Transverse colon (tissue), 4 donors: ENCODE results near the gene PAX7. TPM values are rescaled to one million over a fixed set of nuclear protein-coding genes. Genes with fewer than 3 reads are reported as not detected.
A peak's percentile ranks its signal among the peaks of the same experiment; 100 is the strongest.

Experiments
- DNase-seq: peaks from one replicate; pipeline ENCODE4 v3.0.0-alpha.2; 2019
- H3K27ac ChIP-seq, 4 donors: fragments of 200-600 bp; sonication (generic); 2 replicates each; pipeline ENCODE4 v1.5.1; 2016 to 2018; ENCODE audit warnings: inconsistent platforms in 4 of 4
- H3K27me3 ChIP-seq: fragments of 200-600 bp; sonication (generic); 2 replicates; pipeline ENCODE4 v1.5.1; 2017; ENCODE audit warnings: inconsistent platforms
- H3K36me3 ChIP-seq, 4 donors: fragments of 200-600 bp; sonication (generic); 2 replicates each; pipeline ENCODE4 v1.5.1; 2017 to 2019; ENCODE audit warnings: inconsistent platforms in 4 of 4
- H3K4me1 ChIP-seq, 4 donors: fragments of 200-600 bp; sonication (generic); 2 replicates each; pipeline ENCODE4 v1.5.1; 2017 to 2020; ENCODE audit warnings: inconsistent platforms in 4 of 4
- H3K4me3 ChIP-seq, 4 donors: fragments of 200-600 bp; sonication (generic); 1 replicate in 1 of 4; 2 replicates in 3 of 4; pipeline versions ENCODE4 v1.5.1 to v1.6.1; 2017 to 2019; ENCODE audit warnings: inconsistent platforms in 4 of 4
- H3K9me3 ChIP-seq, 2 donors: fragments of 200-600 bp; sonication (generic); 2 replicates each; pipeline ENCODE4 v1.5.1; 2017 to 2019; ENCODE audit warnings: inconsistent platforms in 2 of 2
- EP300 ChIP-seq: sonication (generic); formaldehyde crosslinking; IDR thresholded peaks from one replicate; pipeline ENCODE4 v1.6.1; 2017; ENCODE audit warnings: antibody characterized with exemption, low read depth
- POLR2A ChIP-seq: fragments of 450-650 bp; IDR thresholded peaks from one replicate; pipeline ENCODE4 v1.6.1; 2016; ENCODE audit warnings: antibody characterized with exemption, mild to moderate bottlenecking, moderate library complexity
- POLR2AphosphoS5 ChIP-seq, 3 donors: sonication (generic); formaldehyde crosslinking; IDR thresholded peaks; one replicate each; pipeline ENCODE4 v1.6.1; 2016; ENCODE audit warnings: antibody characterized with exemption in 3 of 3
- whole genome bisulfite sequencing, 2 donors: methylation state at CpG; one replicate each; pipeline ENCODE4 v1.1.5; 2018; ENCODE audit warnings: low coverage in 1 of 2; 5-methylcytosine and 5-hydroxymethylcytosine counted together
- in situ Hi-C, 4 donors: fragments of 200-750 bp; cut with MboI; loops; one replicate each; pipeline versions ENCODE4 v1.15.0 to v1.15.1; 2017; ENCODE audit warnings: low sequenced_read_pairs in 3 of 4, low pct_ligation_motif_present in 1 of 4, low pct_unique_long_range_greater_than_20kb in 1 of 4
- intact Hi-C: fragments of 100-400 bp; cut with DNase I; formaldehyde crosslinking; loops from one replicate; pipeline ENCODE4 v1.15.1; 2023; ENCODE audit warnings: low total_unique reads
- total RNA-seq, 4 donors: library from RNA; depleted of rRNA; stranded (reverse); fragments of >200 nt; gene quantifications; one replicate each; pipeline ENCODE4 v1.1.0, GENCODE V29; 2016
- TF ChIP-seq, protein P1 (sequence below), 5 experiments: fragments of 200-600 bp in 3 of 5; fragments of 450-650 bp in 2 of 5; sonication (generic) in 3 of 5; IDR thresholded peaks; 1 replicate in 2 of 5; 2 replicates in 3 of 5; pipeline ENCODE4 v1.5.1; 2016 to 2017; ENCODE audit warnings: antibody characterized with exemption in 5 of 5, inconsistent platforms in 3 of 5, mild to moderate bottlenecking in 2 of 5, moderate library complexity in 1 of 5

PAX7 gene
- total RNA-seq, 4 donors from 2014 or later: not detected

DNA sequence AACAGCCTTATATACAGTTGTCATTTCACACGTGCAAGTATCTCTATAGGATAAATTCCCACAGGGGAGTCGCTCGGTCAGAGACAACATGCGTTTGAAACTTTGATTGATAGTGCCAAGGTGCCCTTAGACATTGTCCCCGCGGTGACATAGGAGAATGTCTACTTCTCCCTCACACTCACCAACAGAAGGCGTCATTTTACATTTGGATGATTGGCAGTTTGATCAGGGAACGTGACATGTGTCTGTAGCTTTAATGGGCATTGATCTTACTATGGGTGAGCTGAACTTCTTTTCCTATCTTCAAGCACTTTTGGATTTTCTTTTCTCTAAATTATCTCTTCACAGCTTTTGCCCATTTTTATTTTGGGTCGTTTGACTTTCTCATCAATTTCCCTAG, 42.6 kb upstream of the PAX7 start:
- TF ChIP-seq, protein P1, sequence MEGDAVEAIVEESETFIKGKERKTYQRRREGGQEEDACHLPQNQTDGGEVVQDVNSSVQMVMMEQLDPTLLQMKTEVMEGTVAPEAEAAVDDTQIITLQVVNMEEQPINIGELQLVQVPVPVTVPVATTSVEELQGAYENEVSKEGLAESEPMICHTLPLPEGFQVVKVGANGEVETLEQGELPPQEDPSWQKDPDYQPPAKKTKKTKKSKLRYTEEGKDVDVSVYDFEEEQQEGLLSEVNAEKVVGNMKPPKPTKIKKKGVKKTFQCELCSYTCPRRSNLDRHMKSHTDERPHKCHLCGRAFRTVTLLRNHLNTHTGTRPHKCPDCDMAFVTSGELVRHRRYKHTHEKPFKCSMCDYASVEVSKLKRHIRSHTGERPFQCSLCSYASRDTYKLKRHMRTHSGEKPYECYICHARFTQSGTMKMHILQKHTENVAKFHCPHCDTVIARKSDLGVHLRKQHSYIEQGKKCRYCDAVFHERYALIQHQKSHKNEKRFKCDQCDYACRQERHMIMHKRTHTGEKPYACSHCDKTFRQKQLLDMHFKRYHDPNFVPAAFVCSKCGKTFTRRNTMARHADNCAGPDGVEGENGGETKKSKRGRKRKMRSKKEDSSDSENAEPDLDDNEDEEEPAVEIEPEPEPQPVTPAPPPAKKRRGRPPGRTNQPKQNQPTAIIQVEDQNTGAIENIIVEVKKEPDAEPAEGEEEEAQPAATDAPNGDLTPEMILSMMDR (IDR thresholded peaks at IDR 0.05): no peak
- TF ChIP-seq EP300 (no peak), POLR2AphosphoS5 (IDR thresholded peaks at IDR 0.05) (no peak), POLR2A (no peak)
- DNase-seq: no peak
- Histone ChIP-seq H3K27me3 (peaks cover 30% of the 10 kb centered on the region), H3K27ac (no peak overlapping the region), H3K9me3 (no peaks in the 10 kb centered on the region), H3K36me3 (no peaks in the 10 kb centered on the region), H3K4me3 (no peak overlapping the region), H3K4me1 (no peaks in the 10 kb centered on the region)
- intact Hi-C loops (no loop called here), in situ Hi-C loops (loop anchor here in 2 of 4 donors (5.0 to 25.0 kb wide), 2 partner anchors 234 to 676 kb away; no protein-coding TSS in a partner anchor)
- 41 to 42% methylated on average over 6 to 9 of the region's 9 CpGs for WGBS, 2 donors

DNA sequence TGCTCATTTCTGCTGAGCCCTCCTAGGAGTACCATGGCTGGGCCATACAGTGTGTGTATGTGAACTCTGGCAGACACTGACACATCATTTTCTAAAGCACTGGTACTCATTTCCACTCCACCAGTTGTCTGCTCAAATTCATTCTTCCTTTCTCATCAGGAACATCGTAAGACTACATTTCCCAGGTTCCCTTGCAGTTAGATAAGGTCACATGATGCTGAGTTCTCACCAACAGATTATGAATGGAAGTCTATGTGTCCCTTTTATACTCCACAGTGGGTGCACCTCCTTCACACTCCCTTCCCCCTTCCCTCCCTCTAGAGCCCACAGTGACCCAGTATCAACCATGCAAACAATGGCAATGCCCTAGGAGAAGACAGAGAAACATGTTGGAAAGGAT, 38.3 kb upstream of the PAX7 start:
- H3K36me3 ChIP-seq: no peaks in the 10 kb centered on the region
- H3K27me3 ChIP-seq: peaks cover 34% of the 10 kb centered on the region
- 59 to 80% methylated on average over 1 of the region's 1 CpG for WGBS, 2 donors
- no peak for TF ChIP-seq POLR2A
- TF ChIP-seq POLR2AphosphoS5 (IDR thresholded peaks at IDR 0.05): no peak
- TF ChIP-seq, protein P1 (IDR thresholded peaks at IDR 0.05): no peak
- no peak for TF ChIP-seq EP300
- DNase-seq: no peak
- H3K9me3 ChIP-seq: no peaks in the 10 kb centered on the region
- H3K4me3 ChIP-seq: no peak overlapping the region
- in situ Hi-C loops (loop anchor here in 2 of 4 donors (10.0 to 25.0 kb wide), 3 partner anchors 222 to 680 kb away; no protein-coding TSS in a partner anchor), intact Hi-C loops (no loop called here)
- H3K4me1 ChIP-seq: no peaks in the 10 kb centered on the region
- H3K27ac ChIP-seq: no peak overlapping the region

DNA sequence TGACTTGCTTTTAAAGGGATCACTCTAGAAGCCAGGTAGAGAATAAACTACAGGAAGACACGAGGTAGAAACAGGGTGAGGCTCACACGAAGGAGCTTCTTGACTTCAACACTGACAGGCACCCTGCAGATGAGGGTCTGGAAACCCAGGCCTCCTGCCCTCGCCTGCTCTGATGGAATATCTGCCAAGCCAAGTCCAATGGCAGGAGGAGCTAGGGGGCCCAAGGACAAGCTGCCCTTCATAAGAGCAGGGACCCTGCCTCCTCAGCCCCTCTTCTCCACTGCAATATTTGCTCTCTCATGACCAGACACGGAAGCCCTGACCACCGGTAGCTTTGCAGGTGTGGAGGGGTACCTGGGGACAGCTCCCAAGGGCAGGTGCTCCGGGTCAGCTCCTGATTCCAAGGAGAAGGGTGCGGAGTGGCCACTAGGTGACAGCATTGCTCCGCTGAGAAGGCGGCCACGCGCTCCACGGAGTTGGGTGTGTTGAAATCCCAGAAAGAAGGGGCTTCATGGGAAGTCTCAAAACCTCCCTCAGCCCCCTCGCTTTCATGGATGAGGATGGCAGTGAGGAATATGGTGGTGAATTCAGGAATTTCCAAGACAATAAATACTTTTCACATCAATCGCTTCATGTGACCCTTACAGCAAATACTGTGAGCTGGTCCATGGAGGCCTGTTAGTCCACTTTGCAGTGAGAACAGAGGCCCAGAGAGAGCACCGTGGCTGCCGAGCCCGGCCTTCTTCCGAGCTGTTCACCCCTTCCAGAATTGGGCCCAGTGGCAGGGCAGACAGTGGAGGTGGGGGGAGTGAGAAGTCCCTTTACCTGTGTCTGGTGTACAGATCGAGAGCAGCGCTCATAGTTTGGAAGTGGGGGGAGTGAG, 33.2 kb upstream of the PAX7 start:
- peak; percentile 54 for DNase-seq
- peaks cover 30% of the 10 kb centered on the region for H3K27me3 ChIP-seq
- no peaks in the 10 kb centered on the region for H3K36me3 ChIP-seq
- intact Hi-C loops (loop anchor here (5.0 kb wide), 1 partner anchor 225 kb away; no protein-coding TSS in a partner anchor), in situ Hi-C loops (loop anchor here in 2 of 4 donors (10.0 to 25.0 kb wide), 3 partner anchors 217 to 685 kb away; no protein-coding TSS in a partner anchor)
- no peak overlapping the region for H3K4me3 ChIP-seq
- no peak overlapping the region for H3K27ac ChIP-seq
- H3K9me3 ChIP-seq: no peaks in the 10 kb centered on the region
- H3K4me1 ChIP-seq: peaks cover 0 to 6% (median 0%) of the 10 kb centered on the region in 4 donors
- WGBS, 2 donors: 18 to 90% methylated on average over 2 to 20 of the region's 20 CpGs
- TF ChIP-seq POLR2A: no peak
- TF ChIP-seq, protein P1 (IDR thresholded peaks at IDR 0.05): peak; percentile 89 to 94 (median 92)

DNA sequence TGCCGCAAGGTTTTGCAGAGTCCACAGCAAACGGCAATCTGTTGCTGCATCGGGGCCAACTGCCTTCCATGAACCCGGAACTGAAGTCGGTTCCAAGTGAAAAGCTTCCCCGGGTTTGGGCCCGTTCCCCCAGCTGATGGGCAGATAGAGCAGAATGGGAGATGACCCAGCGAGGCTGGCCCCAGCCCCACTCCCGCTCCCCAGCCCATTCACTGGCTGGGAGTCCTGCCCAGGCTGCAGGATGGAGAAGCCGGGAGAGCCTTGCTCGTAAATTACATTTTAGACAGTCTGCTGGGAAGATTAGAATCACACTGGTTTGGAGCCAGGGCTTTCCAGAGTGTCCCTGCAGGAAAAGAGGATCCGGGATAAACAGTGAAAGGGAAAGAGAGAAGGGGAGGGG, 31.6 kb upstream of the PAX7 start:
- intact Hi-C loops: loop anchor here (5.0 kb wide), 1 partner anchor 223 kb away; no protein-coding TSS in a partner anchor
- Histone ChIP-seq H3K4me3 (no peak overlapping the region), H3K4me1 (peaks cover 0 to 6% (median 0%) of the 10 kb centered on the region in 4 donors), H3K27me3 (peaks cover 22% of the 10 kb centered on the region), H3K27ac (no peak overlapping the region), H3K9me3 (no peaks in the 10 kb centered on the region), H3K36me3 (no peaks in the 10 kb centered on the region)
- TF ChIP-seq, protein P1 (IDR thresholded peaks at IDR 0.05): no peak
- TF ChIP-seq EP300 (no peak), POLR2A (no peak), POLR2AphosphoS5 (IDR thresholded peaks at IDR 0.05) (no peak)
- in situ Hi-C loops: loop anchor here in 2 of 4 donors (10.0 to 25.0 kb wide), 3 partner anchors 216 to 687 kb away; no protein-coding TSS in a partner anchor
- no peak for DNase-seq
- 0 to 27% methylated on average over 1 to 12 of the region's 12 CpGs for WGBS, 2 donors
